ENCODE data around the gene COL23A1. TPM values are rescaled to one million over a fixed set of nuclear protein-coding genes. Genes with fewer than 3 reads are reported as not detected.

The COL23A1 gene
- total and polyA plus RNA-seq, 2 donors (not counting 1 experiment from before 2014, with no cell fraction given): 0.20 TPM; not detected in 1

GRCh38 chr5:178231539-178232123 is 358.6 kb downstream of the COL23A1 start:
- Mint-ChIP-seq H3K27me3 (no peaks in the 10 kb centered on the region), H3K27ac (peak overlapping the region; percentile 82), H3K9me3 (ENCODE audit: insufficient read depth) (no peaks in the 10 kb centered on the region), H3K4me3 (peak overlapping the region; percentile 87), H3K4me1 (peaks cover 54% of the 10 kb centered on the region)
- ChIA-PET CTCF (interaction anchor here (1.3 to 1.7 kb wide), 2 partner anchors 49 to 156 kb away, joined by 3 to 4 read pairs; no protein-coding TSS in a partner anchor), POLR2A (interaction anchor here (1.5 to 2.7 kb wide), 2 partner anchors 24 to 27 kb away, joined by 4 to 12 read pairs; partner anchors contain the start of gene HNRNPAB)
- 25% methylated on average over 17 of the region's 21 CpGs for WGBS (ENCODE audit: insufficient coverage)
- ATAC-seq (ENCODE audit: low read depth) (no peak), DNase-seq (no peak)
- Histone ChIP-seq H3K79me2 (ENCODE audit: control insufficient read depth, insufficient read depth, low read length) (peaks cover 45% of the 10 kb centered on the region), H3K27ac (ENCODE audit: low read length in 2 of 2) (peak overlapping the region; percentile 69 to 88), H4K20me1 (ENCODE audit: control insufficient read depth, insufficient read depth, low read length, poor library complexity, severe bottlenecking) (peaks cover 54% of the 10 kb centered on the region), H3K4me3 (ENCODE audit: control extremely low read depth in 1 of 5, extremely low read depth in 1 of 5, insufficient read depth in 1 of 5, low read depth in 2 of 5, low read length in 4 of 5) (peak overlapping the region; percentile 49 to 85 (median 71)), H3K4me2 (replicated peaks; ENCODE audit: low read depth, low read length, poor library complexity, severe bottlenecking) (peak overlapping the region; percentile 86), H3K4me1 (ENCODE audit: control insufficient read depth in 2 of 2, insufficient read depth in 2 of 2, low read length in 2 of 2) (peaks cover 21 to 41% of the 10 kb centered on the region in 2 donors), H3K27me3 (replicated peaks in 1 of 4; ENCODE audit: control extremely low read depth in 1 of 4, control insufficient read depth in 3 of 4, insufficient read depth in 4 of 4, low read length in 3 of 4) (no peaks in the 10 kb centered on the region), H3K9ac (ENCODE audit: low read length) (peak overlapping the region; percentile 73), H2AFZ (ENCODE audit: insufficient read depth, low read depth, low read length, poor library complexity, severe bottlenecking) (peak overlapping the region; percentile 81), H3K9me3 (ENCODE audit: control extremely low read depth in 1 of 3, control insufficient read depth in 2 of 3, insufficient read depth in 1 of 3, low read length in 2 of 3) (no peaks in the 10 kb centered on the region), H3K36me3 (replicated peaks in 1 of 2; ENCODE audit: control extremely low read depth in 1 of 2, control insufficient read depth in 1 of 2, extremely low read depth in 1 of 2, insufficient read depth in 2 of 2, low read length in 1 of 2) (peaks cover 2 to 47% of the 10 kb centered on the region in 2 experiments)
- intact Hi-C loops (cut with micrococcal nuclease): loop anchor here (1.0 to 10.0 kb wide), 4 partner anchors 27 to 627 kb away; partner anchors contain the start of genes CLK4, HNRNPAB and ZNF354B
- TF ChIP-seq CTCF (IDR thresholded peaks at IDR 0.05): no peak
- TF ChIP-seq EZH2 (IDR thresholded peaks at IDR 0.05; ENCODE audit: borderline replicate concordance, insufficient read depth, low read depth, low read length, poor library complexity, severe bottlenecking): no peak

All from B cell (primary cell).